Forelimb muscle (tissue), 1 donor: ENCODE data around the gene P4HA2. TPM values are rescaled to one million over a fixed set of nuclear protein-coding genes. Genes with fewer than 3 reads are reported as not detected.

ENCODE experiments used
- DNase-seq: peaks from one replicate; pipeline ENCODE4 v3.0.0-alpha.2; 2013; ENCODE audit warnings: low read depth
- polyA plus RNA-seq: library from polyadenylated mRNA; unstranded; fragments of 120-200 nt; gene quantifications from one replicate; pipeline ENCODE4 v1.2.1, GENCODE V29; 2013; ENCODE audit not compliant: insufficient read length

Gene P4HA2
- polyA plus RNA-seq, 1 donor = 57.8 TPM

- DNase-seq = no peak
Observed at GRCh38 chr5:132264546-132265335, 37.1 kb upstream of the P4HA2 start.

- DNase-seq = no peak
Observed at GRCh38 chr5:132263548-132264261, 36.1 kb upstream of the P4HA2 start.

GRCh38 chr5:132262882-132263547, 35.4 kb upstream of the P4HA2 start:
- DNase-seq = no peak

- no peak for DNase-seq
Observed at GRCh38 chr5:132261881-132262845, 34.5 kb upstream of the P4HA2 start.

- no peak for DNase-seq
Observed at GRCh38 chr5:132260714-132261551, 33.3 kb upstream of the P4HA2 start.

GRCh38 chr5:132260051-132260450, 32.4 kb upstream of the P4HA2 start:
- DNase-seq = no peak

GRCh38 chr5:132259069-132259851, 31.6 kb upstream of the P4HA2 start:
- DNase-seq = no peak

- no peak for DNase-seq
Observed at GRCh38 chr5:132258102-132259068, 30.7 kb upstream of the P4HA2 start.

GRCh38 chr5:132257131-132258101, 29.8 kb upstream of the P4HA2 start, which contains the start of gene PDLIM4:
PDLIM4 (plus strand) TSS chr5:132257696; CDS start chr5:132257735, 39 bp downstream.
- DNase-seq = no peak

GRCh38 chr5:132256783-132257130, 29.1 kb upstream of the P4HA2 start:
- DNase-seq = no peak

- DNase-seq = no peak
Observed at GRCh38 chr5:132256086-132256782, 28.6 kb upstream of the P4HA2 start.

- no peak for DNase-seq
Observed at GRCh38 chr5:132254321-132254977, 26.8 kb upstream of the P4HA2 start.

- DNase-seq = no peak
Observed at GRCh38 chr5:132253452-132254320, 26.0 kb upstream of the P4HA2 start.

GRCh38 chr5:132253008-132253441, 25.4 kb upstream of the P4HA2 start:
- DNase-seq = no peak

- DNase-seq = no peak
Observed at GRCh38 chr5:132251220-132251725, 23.6 kb upstream of the P4HA2 start.
